T-helper 2 cell treated with Interferon-gamma antibody and Interleukin-4, amounts not matched to agents 100 ng/mL and 5 ng/mL, for 36 hours (primary cell): ENCODE data around the gene SYNRG. TPM values are rescaled to one million over a fixed set of nuclear protein-coding genes. Genes with fewer than 3 reads are reported as not detected.

ENCODE experiments used
- intact Hi-C: fragments of 100-400 bp; cut with micrococcal nuclease; formaldehyde crosslinking; loops from one replicate; pipeline ENCODE4 v1.15.1; 2023
- total RNA-seq: library from RNA; stranded (reverse); gene quantifications from 2 replicates; pipeline ENCODE4 v1.2.3, GENCODE V29; 2022

Gene SYNRG
- total RNA-seq, 1 donor from 2014 or later = 90.3 TPM

DNA sequence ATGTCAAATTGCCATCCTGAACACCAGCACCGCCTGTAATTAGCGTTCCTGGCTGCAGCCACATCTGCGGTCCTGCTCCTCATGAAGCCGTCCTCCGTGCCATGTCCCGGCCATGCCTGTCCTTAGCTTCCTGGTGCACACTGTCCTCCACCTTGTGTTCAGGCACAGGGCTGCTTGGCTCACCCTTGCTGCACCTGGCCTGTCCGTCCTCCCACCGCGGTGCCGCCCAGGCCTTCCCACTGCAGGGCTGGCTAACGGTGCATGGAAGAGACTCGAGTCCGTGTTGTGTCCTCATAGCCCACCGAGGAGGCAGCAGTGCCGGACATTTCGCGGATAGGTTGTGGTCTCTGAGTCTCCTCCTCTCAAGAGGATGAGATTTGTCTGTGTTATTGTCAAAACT is 99.2 kb downstream of the SYNRG start:
- intact Hi-C loops = no loop called here

DNA sequence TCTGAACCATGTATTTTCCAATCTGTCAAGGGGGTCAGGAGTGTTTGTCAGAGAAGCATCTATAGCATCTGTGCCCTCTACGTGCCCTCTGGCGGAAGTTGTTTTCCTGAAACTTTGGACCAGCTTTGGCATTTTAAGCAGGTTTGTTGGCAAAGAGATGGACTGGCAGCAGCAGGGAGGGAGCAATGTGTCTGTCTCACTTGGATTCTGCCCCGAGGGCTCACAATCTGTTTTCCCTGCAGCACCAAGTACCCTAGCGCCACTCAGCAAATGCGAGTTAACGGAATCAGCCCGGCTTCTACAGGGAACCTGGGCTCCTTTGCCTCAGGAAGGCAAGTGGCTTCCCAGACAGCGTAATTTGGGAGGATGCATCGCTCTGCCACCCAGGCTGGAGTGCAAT is 102.1 kb downstream of the SYNRG start:
- intact Hi-C loops = no loop called here

DNA sequence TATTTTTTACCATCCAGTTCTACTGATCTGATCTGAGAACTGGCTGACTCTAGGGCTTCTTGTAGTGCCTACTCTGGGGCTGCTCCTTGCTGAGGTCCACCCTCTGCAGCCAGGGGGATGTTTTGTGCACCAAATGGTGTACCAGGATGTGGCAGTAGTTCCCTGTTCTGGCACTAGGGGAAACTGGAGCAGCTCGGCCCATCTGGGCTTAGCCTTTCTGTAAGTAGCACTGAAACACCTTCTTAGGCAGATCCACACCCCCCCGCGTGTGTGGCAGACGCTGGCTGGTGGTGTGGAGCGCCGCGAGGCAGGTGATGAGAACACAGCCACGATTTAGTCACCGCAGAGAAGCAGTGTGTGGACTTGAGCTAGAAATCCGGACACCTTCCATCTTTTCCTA is 102.5 kb downstream of the SYNRG start:
- intact Hi-C loops = no loop called here

DNA sequence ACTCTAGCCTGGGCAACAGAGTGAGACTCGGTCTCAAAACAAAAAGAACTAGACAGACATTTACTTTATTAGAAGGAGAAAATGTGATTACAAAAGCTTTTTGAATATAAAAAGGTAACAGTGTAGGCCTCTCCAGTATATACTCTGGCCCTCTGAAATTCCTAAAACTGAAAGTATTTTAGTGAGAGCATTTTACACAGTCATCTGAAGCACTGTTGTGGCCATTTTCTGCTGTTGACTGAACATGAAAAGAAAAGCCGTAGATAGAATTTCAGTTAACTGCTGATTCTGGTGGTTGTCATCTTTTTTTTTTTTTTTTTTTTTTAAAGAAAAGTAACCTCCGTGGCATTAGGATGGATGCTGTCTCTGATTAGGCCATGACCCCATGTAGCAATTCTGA is 103.9 kb downstream of the SYNRG start:
- intact Hi-C loops = no loop called here

DNA sequence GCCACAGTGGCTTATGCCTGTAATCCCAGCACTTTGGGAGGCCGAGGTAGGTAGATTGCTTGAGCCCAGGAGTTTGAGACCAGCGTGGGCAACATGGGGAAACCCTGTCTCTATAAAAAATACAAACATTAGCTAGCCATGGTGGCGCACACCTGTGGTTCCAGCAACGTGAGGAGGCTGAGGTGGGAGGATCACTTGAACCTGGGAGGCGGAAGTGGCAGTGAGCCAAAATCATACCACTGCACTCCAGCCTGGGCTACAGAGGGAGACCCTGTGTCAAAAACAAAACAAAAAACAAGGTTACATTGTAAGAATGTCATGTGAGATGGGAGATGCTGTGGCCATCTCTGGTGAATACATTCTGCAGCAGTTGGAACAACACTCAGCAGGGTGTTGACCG is 106.1 kb downstream of the SYNRG start:
- intact Hi-C loops = no loop called here

DNA sequence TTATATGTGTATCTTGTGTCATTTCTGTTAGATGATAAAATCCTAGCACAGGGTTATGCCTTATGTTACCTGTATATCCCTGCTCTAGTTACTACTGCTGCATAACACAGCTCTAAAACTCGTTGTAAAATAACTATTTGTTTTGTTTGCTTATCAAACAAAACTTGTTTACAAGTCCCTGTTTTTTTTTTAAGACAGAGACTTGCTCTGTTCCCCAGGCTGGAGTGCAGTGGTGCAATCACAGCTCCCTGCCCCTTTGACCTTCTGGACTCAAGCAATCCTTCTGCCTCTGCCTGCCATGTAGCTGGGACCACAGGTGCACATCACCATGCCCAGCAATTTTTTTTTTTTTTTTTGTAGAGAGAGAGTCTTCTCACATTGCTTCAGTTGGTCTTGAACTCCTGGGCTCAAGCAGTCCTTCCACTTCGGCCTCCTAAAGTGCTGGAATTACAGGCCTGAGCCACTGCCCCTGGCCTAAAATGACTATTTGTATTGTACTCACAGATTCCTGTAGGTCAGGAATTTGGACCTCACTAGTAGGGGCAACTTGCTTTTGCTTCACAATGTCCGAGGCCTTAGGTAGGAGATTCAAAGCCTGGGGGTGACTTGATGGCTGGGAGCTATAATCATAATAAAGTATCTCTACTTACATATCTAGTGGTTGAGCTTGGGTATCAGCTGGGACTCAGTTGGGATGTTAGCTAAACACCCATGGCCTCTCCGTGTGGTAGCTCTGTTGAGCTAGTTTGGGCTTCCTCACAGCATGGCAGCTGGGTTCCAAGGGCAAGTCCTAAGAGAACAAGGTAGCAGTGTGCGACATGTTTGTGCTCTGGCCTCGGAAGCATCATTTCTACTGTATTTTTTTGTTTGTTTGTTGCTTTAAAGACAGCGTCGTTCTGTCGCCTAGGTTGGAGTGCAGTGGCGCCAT is 106.9 kb downstream of the SYNRG start:
- intact Hi-C loops = no loop called here

DNA sequence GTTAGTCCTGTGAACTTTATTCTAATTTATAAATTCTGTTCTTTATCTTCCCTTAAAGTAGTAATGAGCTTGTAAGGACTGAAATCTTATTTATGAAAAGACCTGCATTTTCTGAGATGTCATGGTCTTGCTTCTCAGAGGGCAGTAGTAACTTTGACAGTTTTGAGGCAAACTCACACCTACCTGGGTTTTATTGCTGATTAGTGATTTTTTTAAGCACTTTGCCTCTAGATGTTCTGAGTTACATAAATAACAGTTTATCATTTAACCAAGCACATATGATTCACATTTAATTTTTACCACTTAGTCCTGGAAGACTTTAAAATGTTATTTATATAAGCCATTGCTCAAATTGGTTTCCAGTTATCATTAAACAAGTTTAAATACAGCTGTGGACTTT is 108.8 kb downstream of the SYNRG start:
- intact Hi-C loops = no loop called here

DNA sequence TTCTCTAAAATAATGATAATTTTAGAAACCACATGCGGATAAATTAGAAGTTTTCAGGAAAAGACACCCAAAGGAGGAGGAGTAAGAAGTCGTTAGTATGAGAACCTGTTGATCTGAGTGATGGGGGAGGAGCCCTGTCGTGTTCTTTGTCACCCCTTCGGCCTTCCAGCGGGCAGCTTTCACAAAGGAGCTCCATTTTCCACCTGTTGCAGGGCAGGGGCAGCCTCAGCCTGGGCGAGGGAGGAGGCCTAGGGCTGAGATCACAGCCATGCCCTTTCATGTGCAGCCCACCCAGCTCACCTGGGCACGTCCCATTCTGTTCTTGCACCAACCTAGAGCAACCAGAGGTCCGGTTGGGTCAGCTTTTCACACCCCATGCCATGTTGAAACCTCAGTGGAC is 114.2 kb downstream of the SYNRG start:
- intact Hi-C loops = no loop called here

DNA sequence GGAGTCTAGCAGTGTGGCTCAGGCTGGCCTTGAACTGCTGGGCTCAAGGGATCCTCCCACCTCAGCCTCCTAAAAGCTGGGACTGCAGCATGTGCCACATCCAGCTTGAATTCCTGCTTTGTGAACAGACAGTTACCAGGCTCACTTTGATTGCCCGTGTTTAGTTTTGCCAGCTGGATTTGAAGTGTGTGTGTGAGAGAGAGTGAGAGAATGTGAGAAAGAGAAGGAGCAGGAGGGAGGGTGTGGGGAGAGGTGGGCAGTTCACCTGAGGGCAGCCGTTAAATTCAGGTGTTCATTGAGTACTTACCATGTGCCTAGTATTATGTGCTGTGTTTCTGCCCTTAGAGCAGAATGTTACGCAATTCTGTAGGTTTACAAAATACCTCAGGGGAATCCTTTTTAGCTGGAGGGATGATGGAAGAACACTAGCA is 114.8 kb downstream of the SYNRG start:
- intact Hi-C loops = no loop called here

DNA sequence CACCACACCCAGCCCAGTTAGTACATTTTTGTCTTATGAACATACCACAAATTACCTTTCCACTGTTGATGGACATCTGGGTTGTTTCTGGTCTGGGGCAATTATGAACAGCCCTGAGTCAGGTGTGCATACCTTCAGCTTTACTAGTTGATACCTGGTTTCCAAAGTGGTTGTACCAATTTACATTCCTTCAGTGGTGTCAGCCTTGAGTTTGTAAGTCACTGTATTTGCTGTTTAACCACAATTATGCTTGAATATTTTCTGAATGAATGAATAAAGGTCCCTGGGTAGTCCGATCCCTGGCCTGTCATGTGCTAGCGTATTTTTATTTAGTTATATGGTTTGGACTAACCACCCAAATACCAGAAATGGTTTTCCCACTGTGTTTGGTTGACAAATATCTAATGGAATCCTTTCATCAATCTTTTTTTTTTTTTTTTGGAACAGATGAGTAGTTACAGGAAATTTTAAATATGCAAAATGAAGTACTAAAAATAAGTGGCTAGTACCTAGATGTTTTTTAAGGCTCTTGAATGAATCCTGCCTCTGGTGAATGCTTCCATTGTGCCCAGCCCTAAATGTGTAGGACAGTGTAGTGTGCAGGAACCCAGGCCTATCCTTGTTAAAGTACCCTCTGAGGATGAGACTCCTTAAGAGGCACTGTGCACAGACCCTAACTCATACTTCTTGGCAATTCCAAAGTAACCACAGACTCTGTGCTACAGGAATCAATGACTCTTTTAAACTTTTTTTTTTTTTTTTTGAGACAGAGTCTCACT is 115.8 kb downstream of the SYNRG start:
- intact Hi-C loops = no loop called here

DNA sequence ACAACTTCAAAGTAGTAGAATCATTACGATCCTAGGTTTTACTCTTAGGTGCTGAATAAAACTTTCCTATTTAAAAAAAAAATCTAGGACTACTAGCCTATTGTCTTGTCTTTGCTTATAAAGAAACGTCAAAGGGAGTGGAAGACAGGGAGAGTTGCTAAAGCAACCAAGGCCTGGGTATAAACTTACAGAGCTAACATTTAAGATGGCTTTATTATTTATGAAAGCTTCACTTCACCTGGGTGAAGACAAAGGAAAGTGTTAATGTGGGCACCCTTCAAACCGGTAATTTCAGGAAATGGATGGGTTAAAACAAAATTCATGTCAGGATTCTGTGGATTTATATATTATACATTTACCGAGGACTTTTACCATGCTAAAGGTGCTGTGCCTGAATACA is 117.1 kb downstream of the SYNRG start:
- intact Hi-C loops = no loop called here

DNA sequence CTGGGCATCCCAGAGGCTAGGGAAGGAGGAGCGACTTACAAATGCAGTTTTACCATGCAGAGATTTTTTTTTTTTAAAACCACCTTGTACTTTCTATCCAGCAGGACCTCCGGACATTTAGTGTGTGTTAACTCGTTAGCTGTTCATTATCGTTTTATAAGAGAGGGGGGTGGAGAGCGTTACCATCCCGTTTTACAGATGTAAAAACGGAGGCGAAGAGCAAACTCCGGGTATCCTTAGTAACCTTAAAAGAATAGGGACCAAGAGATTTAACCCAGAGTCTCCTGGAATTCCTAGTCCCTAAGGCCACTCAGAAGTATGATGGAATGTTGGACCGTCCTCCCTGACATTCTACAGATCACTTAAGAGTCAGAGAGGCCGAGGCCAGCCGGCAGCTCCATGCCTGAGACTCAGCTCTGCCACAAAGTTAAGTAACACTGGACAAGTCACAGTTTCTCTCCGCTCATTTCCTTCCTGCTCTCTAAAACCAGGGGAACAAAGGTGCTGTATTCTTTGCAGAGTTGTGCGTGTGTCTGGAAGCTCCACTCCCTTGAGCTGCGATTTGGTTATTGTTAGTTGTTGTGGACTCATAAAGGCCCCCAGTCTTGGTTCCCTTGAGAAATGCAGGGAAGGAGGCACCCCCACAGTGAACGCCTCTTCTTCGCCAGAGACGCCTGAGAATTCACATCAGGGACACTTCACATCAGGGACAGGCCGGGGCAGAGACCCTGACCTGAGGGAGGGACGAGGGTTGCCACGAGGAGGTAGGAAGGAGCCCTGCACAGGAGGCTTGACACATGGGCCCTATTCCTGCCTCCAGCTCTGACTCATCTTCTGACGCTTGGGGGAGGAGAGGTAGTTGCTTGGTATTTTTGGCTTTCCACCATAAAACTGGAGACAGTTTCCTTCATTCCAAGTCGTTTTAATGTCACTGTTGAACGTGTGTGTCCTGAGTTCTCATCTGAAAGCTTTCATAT is 118.3 kb downstream of the SYNRG start:
- intact Hi-C loops = no loop called here

DNA sequence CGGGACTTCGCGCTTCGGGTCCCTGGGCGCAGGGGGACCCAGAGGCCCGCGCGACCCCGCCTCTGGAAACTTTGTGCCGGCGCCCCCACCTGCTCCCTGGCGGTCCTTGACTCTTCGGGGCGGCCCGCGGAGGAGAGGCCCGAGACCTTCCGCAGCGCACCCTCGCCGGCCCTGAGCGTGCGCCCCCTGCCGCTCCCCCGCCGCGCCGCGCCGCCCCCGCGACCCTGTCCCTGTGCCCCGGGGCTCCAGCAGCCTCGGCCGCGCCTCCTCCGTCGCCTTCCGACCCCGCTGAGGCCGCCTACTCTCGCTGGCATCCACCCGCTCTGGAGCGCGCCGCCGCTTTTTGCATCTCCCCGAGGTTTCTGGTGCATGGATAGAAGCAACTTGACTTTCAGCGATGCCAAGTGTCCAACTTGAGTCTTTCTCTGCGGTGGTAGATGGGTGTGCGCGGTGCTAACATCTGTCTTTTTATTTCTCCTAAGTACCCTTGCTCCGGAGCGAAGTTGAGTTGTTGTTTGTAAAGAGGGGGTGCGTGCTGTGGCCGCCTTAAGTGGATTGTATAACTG is 119.1 kb downstream of the SYNRG start:
- intact Hi-C loops = no loop called here

DNA sequence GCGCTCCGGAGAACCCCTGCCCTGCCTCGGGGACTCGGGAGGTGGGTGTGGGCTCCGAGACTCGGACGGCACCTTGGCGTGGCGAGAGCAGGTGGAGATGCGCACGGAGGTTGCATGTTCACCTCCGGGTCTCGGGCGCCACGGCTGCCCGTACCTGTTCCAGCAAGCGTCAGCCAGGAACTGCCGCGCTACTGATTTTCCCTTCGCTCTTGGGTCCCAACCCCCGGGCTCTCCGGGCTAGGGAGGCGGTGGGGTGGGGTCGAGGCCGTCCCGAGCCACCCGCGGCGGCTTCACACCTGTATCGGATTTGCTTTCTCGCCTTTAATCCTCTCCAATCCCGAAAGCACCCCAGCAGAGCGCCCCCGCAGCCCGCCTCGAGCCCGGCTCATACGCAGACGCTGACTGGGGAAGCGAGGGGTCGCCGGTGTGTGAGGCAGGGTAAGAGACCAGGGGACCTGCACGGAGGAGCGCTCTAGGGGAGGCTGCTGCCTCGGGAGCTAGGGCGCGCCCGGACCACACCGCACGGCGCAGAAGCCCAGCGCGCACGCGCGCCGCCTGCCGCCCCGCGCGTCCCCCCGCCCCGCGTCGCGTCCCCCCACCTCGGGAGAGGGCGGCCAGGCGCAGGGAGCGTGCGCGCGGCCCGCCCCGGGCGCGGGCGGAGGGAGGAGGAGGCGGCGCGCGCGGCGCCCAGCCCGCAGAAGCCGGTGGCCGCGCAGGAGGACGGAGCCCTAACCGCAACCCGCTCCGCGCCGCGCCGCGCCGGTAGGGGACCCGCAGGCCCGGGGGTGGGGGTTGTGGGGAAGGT is 119.8 kb downstream of the SYNRG start, which contains the start of gene DUSP14:
TSS of gene DUSP14 (plus strand) at position 695 of the 805 bp plus-strand sequence. CDS start 22,382 bp downstream, outside the sequence.
- intact Hi-C loops = loop anchor here (5.0 kb wide), 1 partner anchor 1002 kb away; the partner anchor contains the start of gene ZNHIT3

DNA sequence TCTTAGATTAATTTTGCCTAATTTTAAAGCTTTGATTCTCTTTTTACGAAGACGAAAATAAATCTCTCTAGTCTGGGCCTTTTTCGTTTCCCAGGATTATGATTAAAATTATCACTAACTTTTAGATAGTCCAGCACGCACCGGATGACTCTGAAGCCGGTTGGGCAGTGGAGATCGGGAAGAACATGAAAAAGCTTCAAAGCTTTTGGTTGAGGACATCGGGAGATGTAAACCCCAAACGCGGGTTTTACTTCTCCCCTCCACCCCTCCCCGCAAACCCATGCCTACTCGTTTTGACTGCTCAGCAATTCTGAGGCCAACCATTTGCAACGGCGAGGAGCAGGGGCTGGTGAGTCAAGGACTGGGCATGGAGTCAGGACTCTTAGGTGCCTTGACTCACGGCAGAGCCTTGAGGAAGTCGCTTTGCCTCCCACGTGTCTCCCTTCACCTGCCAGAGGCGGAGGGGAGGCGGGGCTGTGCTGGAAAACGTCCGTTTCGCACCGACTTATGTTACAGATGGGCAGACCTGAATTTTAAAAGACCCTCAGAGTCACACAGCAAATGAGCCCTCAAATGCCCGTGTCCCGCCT is 120.5 kb downstream of the SYNRG start:
- intact Hi-C loops = loop anchor here (1.0 to 5.0 kb wide), 2 partner anchors 81 to 1001 kb away; partner anchors contain the start of gene ZNHIT3

DNA sequence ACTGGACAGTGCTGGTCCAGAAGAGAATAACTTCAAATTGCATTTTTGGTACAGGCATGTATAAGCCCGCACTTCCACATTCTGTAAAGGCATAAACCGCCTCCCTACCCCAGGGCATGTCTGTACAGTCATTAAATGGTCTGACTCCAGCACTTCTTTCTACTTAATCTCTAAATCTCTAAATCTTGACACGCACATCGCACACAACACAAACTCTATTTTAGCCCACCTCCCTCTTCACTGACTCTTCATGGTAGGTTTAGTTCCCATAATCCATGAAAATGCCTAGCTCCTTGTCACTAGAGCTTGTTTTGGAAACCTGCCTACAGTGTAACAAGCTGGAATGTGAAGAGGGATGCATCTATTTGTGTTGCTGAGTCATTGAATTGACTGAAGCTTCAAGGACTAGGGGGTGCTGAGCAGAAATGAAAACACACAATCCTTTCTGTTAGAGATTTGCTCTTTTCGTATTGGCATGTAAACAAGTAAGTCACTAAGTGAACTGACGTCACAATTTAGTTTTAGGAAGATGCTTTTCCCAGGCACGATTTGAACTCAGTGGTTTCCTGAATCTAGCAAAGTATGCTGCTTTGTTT is 121.1 kb downstream of the SYNRG start:
- intact Hi-C loops = loop anchor here (1.0 to 5.0 kb wide), 2 partner anchors 81 to 1001 kb away; partner anchors contain the start of gene ZNHIT3

DNA sequence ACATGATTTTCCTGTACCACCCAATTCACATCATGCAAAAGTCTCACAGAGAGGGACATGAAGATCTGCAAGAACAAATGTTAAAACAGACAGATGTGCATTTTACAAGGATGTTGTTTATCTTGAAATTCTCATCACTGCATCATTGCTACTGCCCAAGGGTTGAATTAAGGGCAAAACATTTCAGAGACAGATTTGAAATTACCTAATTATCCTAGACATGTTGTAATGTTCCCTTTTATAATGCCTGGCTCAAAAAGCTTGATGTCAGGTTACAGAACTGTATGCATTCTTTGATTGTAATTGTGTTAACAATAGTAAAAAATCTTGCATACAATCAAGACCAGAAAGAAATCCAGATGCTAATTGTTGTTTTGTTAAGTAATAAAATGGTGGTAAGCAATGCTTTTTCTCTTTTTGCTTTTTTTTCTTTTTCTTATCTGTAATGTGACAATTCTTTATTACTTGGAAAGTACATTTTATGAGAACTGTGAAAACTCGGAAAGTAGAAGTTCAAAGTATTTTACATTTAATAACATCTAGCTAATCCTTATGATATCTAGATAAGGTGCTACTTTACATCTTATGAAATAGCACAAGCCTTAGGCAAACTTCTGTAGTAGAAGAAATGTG is 123.2 kb downstream of the SYNRG start:
- intact Hi-C loops = loop anchor here (5.0 kb wide), 1 partner anchor 999 kb away; the partner anchor contains the start of gene ZNHIT3

DNA sequence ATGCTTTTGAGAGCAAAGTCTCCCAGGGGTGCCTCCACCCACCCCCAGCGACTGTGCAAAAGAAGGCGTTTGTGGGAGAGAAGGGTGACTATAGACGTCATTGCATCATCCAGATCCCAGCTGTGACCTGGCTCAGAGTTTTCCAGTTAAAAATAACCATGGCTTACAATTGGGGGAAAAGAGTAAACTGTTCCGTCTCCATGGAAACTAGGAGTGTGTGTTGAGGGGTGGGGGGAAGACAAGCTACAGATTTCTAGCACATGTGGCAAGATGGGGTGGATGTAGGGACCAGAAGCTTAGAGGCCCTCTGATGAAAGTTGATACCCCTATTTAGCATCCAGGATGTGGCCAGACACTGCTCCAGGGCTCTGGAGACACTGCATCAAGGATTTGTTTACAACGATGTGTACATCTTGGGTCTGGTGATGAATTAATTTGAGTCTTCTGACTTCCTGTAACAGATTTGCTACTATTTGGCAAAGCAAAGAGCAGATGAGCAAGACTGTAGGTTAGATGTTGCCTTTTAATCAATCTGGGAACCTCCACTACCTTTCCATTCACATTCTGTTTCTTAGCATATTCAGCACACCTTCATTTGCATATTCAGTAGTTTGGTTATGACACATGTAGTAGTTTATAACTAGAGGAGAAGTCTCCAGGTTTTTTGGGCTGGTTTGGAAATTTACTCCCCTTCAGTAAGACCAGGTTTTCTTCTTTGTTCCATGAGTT is 125.7 kb downstream of the SYNRG start:
- intact Hi-C loops = no loop called here
